Ishikawa (cell line): ENCODE results near the gene RAD51B.
A peak's percentile ranks its signal among the peaks of the same experiment; 100 is the strongest.

Experiments
- CEBPB ChIP-seq: IDR thresholded peaks from 2 replicates; pipeline ENCODE4 v1.6.1; 2012
- CREB1 ChIP-seq: IDR thresholded peaks from 2 replicates; pipeline ENCODE4 v1.6.1; 2012; ENCODE audit warnings: low read depth
- EGR1 ChIP-seq: IDR thresholded peaks from 2 replicates; pipeline ENCODE4 v1.6.1; 2012
- EP300 ChIP-seq: IDR thresholded peaks from 2 replicates; pipeline ENCODE4 v1.6.1; 2012; ENCODE audit warnings: borderline replicate concordance
- FOXM1 ChIP-seq: IDR thresholded peaks from 2 replicates; pipeline ENCODE4 v1.6.1; 2012; ENCODE audit warnings: low read depth, borderline replicate concordance
- NFIC ChIP-seq: IDR thresholded peaks from 2 replicates; pipeline ENCODE4 v1.6.1; 2012
- RAD21 ChIP-seq: IDR thresholded peaks from 2 replicates; pipeline ENCODE4 v1.6.1; 2012; ENCODE audit warnings: low read depth
- TAF1 ChIP-seq: IDR thresholded peaks from 2 replicates; pipeline ENCODE4 v1.6.1; 2012; ENCODE audit warnings: low read depth, mild to moderate bottlenecking
- TCF12 ChIP-seq: IDR thresholded peaks from 2 replicates; pipeline ENCODE4 v1.6.1; 2012; ENCODE audit warnings: low read depth
- TEAD4 ChIP-seq: IDR thresholded peaks from 2 replicates; pipeline ENCODE4 v1.6.1; 2012
- YY1 ChIP-seq: IDR thresholded peaks from 2 replicates; pipeline ENCODE4 v1.6.1; 2012; ENCODE audit warnings: low read depth
- ZBTB7A ChIP-seq: IDR thresholded peaks from 2 replicates; pipeline ENCODE4 v1.6.1; 2012; ENCODE audit warnings: low read depth
- TF ChIP-seq, protein P1 (sequence below): IDR thresholded peaks from 2 replicates; pipeline ENCODE4 v1.6.1; 2012
- TF ChIP-seq, protein P2 (sequence below): IDR thresholded peaks from 2 replicates; pipeline ENCODE4 v1.6.1; 2012; ENCODE audit warnings: low read depth, mild to moderate bottlenecking
- TF ChIP-seq, protein P3 (sequence below): IDR thresholded peaks from 2 replicates; pipeline ENCODE4 v1.6.1; 2012

The RAD51B gene

DNA sequence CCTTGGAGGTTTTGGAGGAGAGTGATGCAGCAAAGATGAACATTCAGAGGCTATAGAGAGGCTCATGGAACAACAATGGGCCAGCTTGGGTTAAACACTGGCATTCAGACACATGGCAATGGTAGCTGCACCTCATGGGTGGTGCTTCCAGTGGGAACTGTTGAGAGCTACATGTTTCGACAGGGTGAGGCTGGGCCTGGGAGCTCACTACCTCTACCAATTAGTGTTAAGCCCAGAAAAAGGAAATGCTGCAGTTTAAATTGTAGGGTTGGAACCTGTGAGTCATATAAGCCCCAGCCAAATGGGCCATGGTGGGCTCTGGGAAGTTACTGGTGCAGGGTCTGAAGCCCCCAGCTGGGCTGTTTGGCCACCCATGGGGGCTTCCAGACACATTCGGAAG, 693.6 kb downstream of the RAD51B start:
- TF ChIP-seq TAF1 (no peak), FOXM1 (no peak), ZBTB7A (no peak)
- TF ChIP-seq, protein P1, sequence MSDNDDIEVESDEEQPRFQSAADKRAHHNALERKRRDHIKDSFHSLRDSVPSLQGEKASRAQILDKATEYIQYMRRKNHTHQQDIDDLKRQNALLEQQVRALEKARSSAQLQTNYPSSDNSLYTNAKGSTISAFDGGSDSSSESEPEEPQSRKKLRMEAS, result 0 out of 2 replicates have a peak, but pooled peaks have one; percentile 36
- TF ChIP-seq, protein P2, sequence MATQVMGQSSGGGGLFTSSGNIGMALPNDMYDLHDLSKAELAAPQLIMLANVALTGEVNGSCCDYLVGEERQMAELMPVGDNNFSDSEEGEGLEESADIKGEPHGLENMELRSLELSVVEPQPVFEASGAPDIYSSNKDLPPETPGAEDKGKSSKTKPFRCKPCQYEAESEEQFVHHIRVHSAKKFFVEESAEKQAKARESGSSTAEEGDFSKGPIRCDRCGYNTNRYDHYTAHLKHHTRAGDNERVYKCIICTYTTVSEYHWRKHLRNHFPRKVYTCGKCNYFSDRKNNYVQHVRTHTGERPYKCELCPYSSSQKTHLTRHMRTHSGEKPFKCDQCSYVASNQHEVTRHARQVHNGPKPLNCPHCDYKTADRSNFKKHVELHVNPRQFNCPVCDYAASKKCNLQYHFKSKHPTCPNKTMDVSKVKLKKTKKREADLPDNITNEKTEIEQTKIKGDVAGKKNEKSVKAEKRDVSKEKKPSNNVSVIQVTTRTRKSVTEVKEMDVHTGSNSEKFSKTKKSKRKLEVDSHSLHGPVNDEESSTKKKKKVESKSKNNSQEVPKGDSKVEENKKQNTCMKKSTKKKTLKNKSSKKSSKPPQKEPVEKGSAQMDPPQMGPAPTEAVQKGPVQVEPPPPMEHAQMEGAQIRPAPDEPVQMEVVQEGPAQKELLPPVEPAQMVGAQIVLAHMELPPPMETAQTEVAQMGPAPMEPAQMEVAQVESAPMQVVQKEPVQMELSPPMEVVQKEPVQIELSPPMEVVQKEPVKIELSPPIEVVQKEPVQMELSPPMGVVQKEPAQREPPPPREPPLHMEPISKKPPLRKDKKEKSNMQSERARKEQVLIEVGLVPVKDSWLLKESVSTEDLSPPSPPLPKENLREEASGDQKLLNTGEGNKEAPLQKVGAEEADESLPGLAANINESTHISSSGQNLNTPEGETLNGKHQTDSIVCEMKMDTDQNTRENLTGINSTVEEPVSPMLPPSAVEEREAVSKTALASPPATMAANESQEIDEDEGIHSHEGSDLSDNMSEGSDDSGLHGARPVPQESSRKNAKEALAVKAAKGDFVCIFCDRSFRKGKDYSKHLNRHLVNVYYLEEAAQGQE, result no peak

DNA sequence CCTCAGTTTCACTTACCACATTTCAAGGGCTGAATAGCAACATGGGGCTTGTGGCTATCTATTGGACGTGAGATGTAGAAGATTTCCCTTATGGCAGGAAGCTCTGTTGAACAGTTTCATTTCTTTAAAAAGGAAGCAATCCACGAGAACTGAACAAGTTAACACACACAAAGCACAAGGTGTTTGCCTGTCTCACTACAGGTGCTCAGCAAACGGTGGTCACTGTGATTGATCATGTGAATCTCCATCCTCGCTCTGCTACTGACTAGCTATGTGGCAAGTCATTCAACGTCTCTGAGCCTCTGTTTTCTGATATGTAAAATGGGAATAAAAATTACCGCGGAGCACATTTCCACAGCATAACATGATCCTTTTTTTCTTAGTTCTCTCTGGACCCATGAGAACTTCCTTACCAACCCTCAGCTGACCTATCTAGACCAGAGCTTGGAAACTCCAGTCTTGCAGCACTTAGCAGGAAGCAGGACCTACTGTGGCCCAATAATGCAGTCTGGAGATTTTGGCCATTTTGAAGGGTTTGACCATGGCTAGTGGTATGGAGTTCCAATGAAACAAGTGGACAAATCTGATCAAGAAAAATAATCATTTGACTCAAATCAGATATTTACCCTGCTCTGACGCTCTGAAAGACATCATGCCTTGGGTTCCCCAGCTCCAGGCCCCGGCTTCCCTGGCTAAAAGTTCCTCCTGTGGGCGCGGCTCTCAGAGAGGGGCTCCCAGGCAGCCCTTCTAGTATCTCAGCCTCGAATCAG, 694.4 kb downstream of the RAD51B start:
- TF ChIP-seq CEBPB (no peak), YY1 (no peak), NFIC (no peak), FOXM1 (no peak), EGR1 (no peak), TAF1 (no peak), ZBTB7A (no peak), RAD21 (no peak), TEAD4 (no peak), TCF12 (no peak), EP300 (no peak), CREB1 (no peak)
- TF ChIP-seq, protein P3, sequence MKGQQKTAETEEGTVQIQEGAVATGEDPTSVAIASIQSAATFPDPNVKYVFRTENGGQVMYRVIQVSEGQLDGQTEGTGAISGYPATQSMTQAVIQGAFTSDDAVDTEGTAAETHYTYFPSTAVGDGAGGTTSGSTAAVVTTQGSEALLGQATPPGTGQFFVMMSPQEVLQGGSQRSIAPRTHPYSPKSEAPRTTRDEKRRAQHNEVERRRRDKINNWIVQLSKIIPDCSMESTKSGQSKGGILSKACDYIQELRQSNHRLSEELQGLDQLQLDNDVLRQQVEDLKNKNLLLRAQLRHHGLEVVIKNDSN, result no peak
- TF ChIP-seq, protein P1, result no peak
- TF ChIP-seq, protein P2, result no peak

DNA sequence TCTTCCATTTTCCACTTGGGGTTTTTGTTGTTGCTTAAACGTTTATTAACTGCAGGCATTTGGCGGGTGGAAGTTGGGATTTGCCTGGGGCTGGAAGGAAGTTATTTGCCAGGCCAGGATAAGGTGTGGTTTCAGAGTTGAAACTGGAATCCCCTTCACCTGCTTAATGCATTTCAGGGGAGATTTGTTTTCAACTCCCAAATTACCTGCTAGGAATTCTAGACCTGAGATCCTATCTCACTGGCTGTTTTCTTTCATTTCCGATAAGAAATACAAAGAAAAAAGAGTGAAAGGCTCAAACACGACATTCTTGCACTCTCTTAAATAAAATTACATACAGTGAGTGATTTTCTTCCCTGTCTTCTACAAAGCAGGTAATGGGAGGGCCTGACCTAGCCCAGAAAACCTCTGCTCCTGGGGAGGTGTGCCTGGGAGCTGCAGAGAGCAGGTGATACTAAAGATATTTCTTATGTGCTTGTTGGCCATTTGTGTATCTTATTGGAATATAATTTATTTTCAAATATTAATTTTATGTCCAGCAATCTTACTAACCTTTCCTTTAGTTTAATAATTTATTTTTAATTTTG, 695.1 kb downstream of the RAD51B start:
- TF ChIP-seq CEBPB (no peak), FOXM1 (no peak), TCF12 (no peak), EGR1 (no peak), TEAD4 (no peak), EP300 (no peak)

DNA sequence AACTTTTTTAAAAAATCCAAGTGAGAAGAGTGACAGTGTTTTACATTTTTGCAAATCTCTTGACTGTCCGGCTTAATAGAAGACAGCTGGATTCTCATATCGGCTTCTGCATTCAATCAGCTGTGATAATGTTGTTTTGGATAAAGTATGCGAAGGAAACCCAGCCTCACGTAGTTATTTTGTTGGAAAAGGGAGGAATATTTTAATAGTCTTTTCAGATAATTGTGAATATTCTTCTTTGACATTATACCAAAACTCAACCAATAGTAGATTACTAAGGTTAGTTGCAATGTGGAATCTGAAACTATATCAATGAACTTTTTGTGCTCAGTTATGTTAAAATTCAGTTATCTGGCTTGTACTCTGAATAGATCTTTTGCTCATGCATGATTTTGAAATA, 696.8 kb downstream of the RAD51B start:
- TF ChIP-seq EP300, result no peak
- no peak for TF ChIP-seq NFIC
- TF ChIP-seq, protein P3, result no peak
- TF ChIP-seq TEAD4, result no peak
- TF ChIP-seq FOXM1, result no peak
- no peak for TF ChIP-seq EGR1
- no peak for TF ChIP-seq RAD21
- no peak for TF ChIP-seq CREB1
- TF ChIP-seq TAF1, result no peak
- no peak for TF ChIP-seq TCF12
- TF ChIP-seq YY1, result no peak
- TF ChIP-seq, protein P2, result no peak
- no peak for TF ChIP-seq CEBPB
- TF ChIP-seq, protein P1, result no peak
- TF ChIP-seq ZBTB7A, result no peak
